HepG2 (cell line): ENCODE data around the gene VPS52. TPM values are rescaled to one million over a fixed set of nuclear protein-coding genes. Genes with fewer than 3 reads are reported as not detected.

Experiments used
- ATF3 ChIP-seq: sonication (generic); formaldehyde crosslinking; IDR thresholded peaks from 2 replicates; pipeline ENCODE4 v1.4.0; 2020; ENCODE audit warnings: missing genetic modification reagents
- CBX2 ChIP-seq, 2 experiments: fragments of 200-600 bp in 1 of 2; sonication (generic); formaldehyde crosslinking in 1 of 2; IDR thresholded peaks; 2 replicates each; pipeline versions ENCODE4 v1.7.0 to v1.8.1; 2018 to 2022; ENCODE audit warnings: low read depth in 2 of 2, low read length in 1 of 2, mild to moderate bottlenecking in 1 of 2, missing genetic modification reagents in 1 of 2
- FOXP1 ChIP-seq, 2 experiments: fragments of 450-650 bp in 1 of 2; IDR thresholded peaks; 2 replicates each; pipeline ENCODE4 v1.6.1; 2017 to 2018; ENCODE audit warnings: antibody characterized with exemption in 1 of 2
- GABPA ChIP-seq, 2 experiments: IDR thresholded peaks; 2 replicates each; pipeline ENCODE4 v1.6.1; 2011 to 2016; ENCODE audit warnings: low read depth in 2 of 2, low read length in 1 of 2, missing biosample characterization in 1 of 2, missing genetic modification characterization in 1 of 2
- HMG20A ChIP-seq: IDR thresholded peaks from 2 replicates; pipeline ENCODE4 v1.6.1; 2016; ENCODE audit warnings: borderline replicate concordance
- KLF6 ChIP-seq: IDR thresholded peaks from 2 replicates; pipeline ENCODE4 v1.8.0; 2016; ENCODE audit warnings: missing biosample characterization, missing genetic modification reagents
- NFE2 ChIP-seq: sonication (generic); formaldehyde crosslinking; IDR thresholded peaks from 2 replicates; pipeline ENCODE4 v1.4.0; 2020; ENCODE audit warnings: missing genetic modification reagents
- PATZ1 ChIP-seq: sonication (generic); formaldehyde crosslinking; IDR thresholded peaks from 2 replicates; pipeline ENCODE4 v1.4.0; 2020; ENCODE audit warnings: missing genetic modification reagents
- RFXAP ChIP-seq: sonication (generic); formaldehyde crosslinking; IDR thresholded peaks from 2 replicates; pipeline ENCODE4 v1.4.0; 2020; ENCODE audit warnings: missing genetic modification reagents, borderline replicate concordance
- RORA ChIP-seq: sonication (generic); formaldehyde crosslinking; IDR thresholded peaks from 2 replicates; pipeline ENCODE4 v1.5.0; 2020; ENCODE audit warnings: mild to moderate bottlenecking, missing genetic modification reagents, moderate library complexity
- YY1 ChIP-seq: IDR thresholded peaks from 2 replicates; pipeline ENCODE4 v1.6.1; 2011; ENCODE audit warnings: low read length, low read depth, moderate library complexity, mild to moderate bottlenecking; ENCODE audit not compliant: insufficient read depth, insufficient replicate concordance
- ZNF354B ChIP-seq: sonication (generic); formaldehyde crosslinking; IDR thresholded peaks from 2 replicates; pipeline ENCODE4 v1.8.0; 2022; ENCODE audit warnings: mild to moderate bottlenecking, missing genetic modification reagents
- ZNF687 ChIP-seq: sonication (generic); formaldehyde crosslinking; IDR thresholded peaks from 2 replicates; pipeline ENCODE4 v1.5.1; 2020; ENCODE audit warnings: mild to moderate bottlenecking, missing genetic modification reagents, moderate library complexity
- polyA plus RNA-seq, 8 experiments: library from polyadenylated mRNA; depleted of rRNA in 3 of 8; stranded (reverse) in 7 of 8; unstranded in 1 of 8; fragments of >200 nt; fragmentation: Illumina TruSeq in 4 of 8; extraction: Trizol in 4 of 8; gene quantifications; 2 replicates each; pipeline versions ENCODE4 v1.2.1 to v1.2.3, GENCODE V29; 2011 to 2016; ENCODE audit warnings: low read depth in 4 of 8, missing spikeins in 1 of 8, mixed read lengths in 1 of 8; ENCODE audit not compliant: insufficient read depth in 1 of 8
- total RNA-seq, 5 experiments: library from RNA; depleted of rRNA; stranded (reverse); fragments of >200 nt; fragmentation: Illumina TruSeq; extraction: Trizol; gene quantifications; 2 replicates each; pipeline ENCODE4 v1.2.3, GENCODE V29; 2016; ENCODE audit warnings: low read depth in 1 of 5
- TF ChIP-seq, protein P1 (sequence below): sonication (generic); formaldehyde crosslinking; IDR thresholded peaks from 2 replicates; pipeline ENCODE4 v1.8.1; 2023; ENCODE audit warnings: missing genetic modification reagents, inconsistent platforms, borderline replicate concordance
- TF ChIP-seq, protein P2 (sequence below): IDR thresholded peaks from 2 replicates; pipeline ENCODE4 v1.6.1; 2016; ENCODE audit warnings: low read depth
- TF ChIP-seq, protein P3 (sequence below): fragments of 450-650 bp; IDR thresholded peaks from 2 replicates; pipeline ENCODE4 v1.6.1; 2016

Gene VPS52
- total and polyA plus RNA-seq, 2 of the 13 experiments (the other 11 are each of a cell fraction or from before 2014, with no cell fraction given), result 48.9 to 85.5 TPM

DNA sequence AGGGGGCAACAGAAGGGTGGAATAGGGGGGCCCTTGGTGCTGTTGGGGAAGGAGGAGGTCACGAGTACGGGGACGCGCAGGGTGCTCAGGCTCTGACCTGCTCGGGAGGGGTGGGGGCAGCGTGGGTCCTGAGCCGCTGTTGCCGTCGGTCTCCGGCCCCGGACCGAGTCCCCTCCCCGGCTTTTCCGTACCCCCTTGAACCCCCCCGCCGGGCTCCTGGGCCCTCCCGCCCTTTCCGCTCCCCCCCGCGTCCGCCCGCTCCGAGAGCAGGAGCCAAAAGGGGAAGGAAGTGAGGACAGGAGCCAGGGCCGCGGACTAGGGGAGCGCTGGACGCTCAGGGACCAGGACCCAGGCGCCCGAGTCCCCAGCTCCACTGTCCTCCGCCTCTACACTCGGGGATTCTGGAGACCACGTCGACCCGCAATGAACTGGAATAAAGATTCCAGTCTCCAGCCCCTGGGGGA lies 27.1 kb upstream of the VPS52 start, which contains the start of gene RGL2 (continued):
- TF ChIP-seq ZNF687 (CRISPR knock-in tag) (no peak), YY1 (no peak), PATZ1 (CRISPR knock-in tag) (peak; percentile 87), RFXAP (CRISPR knock-in tag) (peak; percentile 46; the same call in 1 of the 2 replicates), RORA (CRISPR knock-in tag) (no peak), ATF3 (CRISPR knock-in tag) (0 out of 2 replicates have a peak, but pooled peaks have one; percentile 0), HMG20A (CRISPR knock-in tag) (no peak), CBX2 (IDR thresholded peaks at IDR 0.05; ENCODE audit: low read depth, low read length) (no peak), CBX2 (CRISPR knock-in tag; IDR thresholded peaks at IDR 0.05; ENCODE audit: low read depth) (no peak), GABPA (IDR thresholded peaks at IDR 0.05; ENCODE audit: low read depth, low read length) (peak; percentile 39; the same call in 1 of the 2 replicates), GABPA (CRISPR knock-in tag; IDR thresholded peaks at IDR 0.05; ENCODE audit: low read depth) (no peak), KLF6 (CRISPR knock-in tag) (no peak), FOXP1 (IDR thresholded peaks at IDR 0.05) (no peak), FOXP1 (CRISPR knock-in tag; IDR thresholded peaks at IDR 0.05) (no peak), NFE2 (no peak), ZNF354B (no peak)
- TF ChIP-seq, protein P1, sequence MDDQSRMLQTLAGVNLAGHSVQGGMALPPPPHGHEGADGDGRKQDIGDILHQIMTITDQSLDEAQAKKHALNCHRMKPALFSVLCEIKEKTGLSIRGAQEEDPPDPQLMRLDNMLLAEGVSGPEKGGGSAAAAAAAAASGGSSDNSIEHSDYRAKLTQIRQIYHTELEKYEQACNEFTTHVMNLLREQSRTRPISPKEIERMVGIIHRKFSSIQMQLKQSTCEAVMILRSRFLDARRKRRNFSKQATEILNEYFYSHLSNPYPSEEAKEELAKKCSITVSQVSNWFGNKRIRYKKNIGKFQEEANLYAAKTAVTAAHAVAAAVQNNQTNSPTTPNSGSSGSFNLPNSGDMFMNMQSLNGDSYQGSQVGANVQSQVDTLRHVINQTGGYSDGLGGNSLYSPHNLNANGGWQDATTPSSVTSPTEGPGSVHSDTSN (CRISPR knock-in tag), result peak; percentile 19; the same call in 1 of the 2 replicates
- TF ChIP-seq, protein P2, sequence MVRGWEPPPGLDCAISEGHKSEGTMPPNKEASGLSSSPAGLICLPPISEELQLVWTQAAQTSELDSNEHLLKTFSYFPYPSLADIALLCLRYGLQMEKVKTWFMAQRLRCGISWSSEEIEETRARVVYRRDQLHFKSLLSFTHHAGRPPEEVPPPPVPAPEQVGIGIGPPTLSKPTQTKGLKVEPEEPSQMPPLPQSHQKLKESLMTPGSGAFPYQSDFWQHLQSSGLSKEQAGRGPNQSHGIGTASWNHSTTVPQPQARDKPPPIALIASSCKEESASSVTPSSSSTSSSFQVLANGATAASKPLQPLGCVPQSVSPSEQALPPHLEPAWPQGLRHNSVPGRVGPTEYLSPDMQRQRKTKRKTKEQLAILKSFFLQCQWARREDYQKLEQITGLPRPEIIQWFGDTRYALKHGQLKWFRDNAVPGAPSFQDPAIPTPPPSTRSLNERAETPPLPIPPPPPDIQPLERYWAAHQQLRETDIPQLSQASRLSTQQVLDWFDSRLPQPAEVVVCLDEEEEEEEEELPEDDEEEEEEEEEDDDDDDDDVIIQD, result no peak
- TF ChIP-seq, protein P3, sequence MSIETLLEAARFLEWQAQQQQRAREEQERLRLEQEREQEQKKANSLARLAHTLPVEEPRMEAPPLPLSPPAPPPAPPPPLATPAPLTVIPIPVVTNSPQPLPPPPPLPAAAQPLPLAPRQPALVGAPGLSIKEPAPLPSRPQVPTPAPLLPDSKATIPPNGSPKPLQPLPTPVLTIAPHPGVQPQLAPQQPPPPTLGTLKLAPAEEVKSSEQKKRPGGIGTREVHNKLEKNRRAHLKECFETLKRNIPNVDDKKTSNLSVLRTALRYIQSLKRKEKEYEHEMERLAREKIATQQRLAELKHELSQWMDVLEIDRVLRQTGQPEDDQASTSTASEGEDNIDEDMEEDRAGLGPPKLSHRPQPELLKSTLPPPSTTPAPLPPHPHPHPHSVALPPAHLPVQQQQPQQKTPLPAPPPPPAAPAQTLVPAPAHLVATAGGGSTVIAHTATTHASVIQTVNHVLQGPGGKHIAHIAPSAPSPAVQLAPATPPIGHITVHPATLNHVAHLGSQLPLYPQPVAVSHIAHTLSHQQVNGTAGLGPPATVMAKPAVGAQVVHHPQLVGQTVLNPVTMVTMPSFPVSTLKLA, result no peak
